Endothelial cell of umbilical vein (primary cell): ENCODE data around the gene SLC4A11. TPM values are rescaled to one million over a fixed set of nuclear protein-coding genes. Genes with fewer than 3 reads are reported as not detected.

Source experiments
- BruUV-seq: library from RNA; stranded (reverse); fragments of 400-500 nt; replicated peaks from 2 replicates; lab custom pipeline; 2021; lab: Mats Ljungman, UMichigan
- CTCF ChIA-PET: fragments of 300-600, 350-600 bp; sonication (Branson Sonifier 250); formaldehyde crosslinking; loops from one replicate; lab custom pipeline; 2021; ENCODE audit warnings: antibody characterized with exemption, inconsistent platforms; lab: Charles Lee
- POLR2A ChIA-PET: fragments of 300-600, 350-600 bp; sonication (Branson Sonifier 250); formaldehyde crosslinking; loops from one replicate; lab custom pipeline; 2021; ENCODE audit warnings: antibody characterized with exemption, inconsistent platforms; lab: Charles Lee
- DNase-seq: peaks from one replicate; pipeline ENCODE4 v3.0.0-alpha.2; 2011; ENCODE audit warnings: low read depth, low spot score
- FAIRE-seq: peaks from 2 replicates; lab custom pipeline; 2011; peaks lifted over from hg19 to GRCh38; lab: Jason Lieb, UNC
- H2AFZ ChIP-seq: 2 replicates; pipeline ENCODE4 v1.6.0; 2012; ENCODE audit warnings: low read depth, low read length, control low read depth, inconsistent platforms
- H3K27ac ChIP-seq: 2 replicates; pipeline ENCODE4 v1.5.1; 2011; ENCODE audit warnings: low read depth, mild to moderate bottlenecking, control low read depth, low read length, moderate library complexity; ENCODE audit not compliant: insufficient read depth
- H3K27me3 ChIP-seq, 2 experiments: 2 replicates each; pipeline versions ENCODE4 v1.6.0 to v1.6.1; 2011; ENCODE audit warnings: low read length in 2 of 2, mixed read lengths in 1 of 2; ENCODE audit not compliant: control insufficient read depth in 2 of 2, insufficient read depth in 2 of 2
- H3K36me3 ChIP-seq, 2 experiments: 2 replicates in 1 of 2; 3 replicates in 1 of 2; pipeline ENCODE4 v1.5.1; 2011; ENCODE audit warnings: low read length in 2 of 2, mild to moderate bottlenecking in 1 of 2, moderate library complexity in 1 of 2; ENCODE audit not compliant: control insufficient read depth in 2 of 2, insufficient read depth in 2 of 2; ENCODE audit errors: extremely low read depth in 1 of 2
- H3K4me1 ChIP-seq: 3 replicates; pipeline ENCODE4 v1.5.1; 2011; ENCODE audit warnings: mild to moderate bottlenecking, low read length; ENCODE audit not compliant: control insufficient read depth, insufficient read depth; ENCODE audit errors: extremely low read depth
- H3K4me2 ChIP-seq: 2 replicates; pipeline ENCODE4 v1.6.1; 2011; ENCODE audit warnings: low read length, control low read depth, mixed read lengths; ENCODE audit not compliant: insufficient read depth
- H3K4me3 ChIP-seq, 3 experiments: fragments of 200-600 bp in 1 of 3; sonication (generic), shearing (Covaris generic) in 1 of 3; replicated peaks in 1 of 3; 2 replicates each; pipeline ENCODE4 v1.5.1; 2011 to 2016; ENCODE audit warnings: control low read depth in 3 of 3, low read length in 3 of 3, mild to moderate bottlenecking in 2 of 3, inconsistent platforms in 1 of 3, low read depth in 1 of 3, moderate library complexity in 1 of 3; ENCODE audit not compliant: insufficient read depth in 1 of 3
- H3K79me2 ChIP-seq: 2 replicates; pipeline ENCODE4 v1.6.0; 2012; ENCODE audit warnings: low read length, inconsistent platforms; ENCODE audit not compliant: control insufficient read depth, insufficient read depth
- H3K9ac ChIP-seq: replicated peaks from 2 replicates; pipeline ENCODE3; 2011; ENCODE audit warnings: low read length, control low read depth; ENCODE audit not compliant: insufficient read depth; ENCODE audit errors: extremely low read depth
- H3K9me1 ChIP-seq: replicated peaks from 3 replicates; pipeline ENCODE4 v1.6.0; 2011; ENCODE audit warnings: mild to moderate bottlenecking, low read length; ENCODE audit not compliant: control insufficient read depth, insufficient read depth; ENCODE audit errors: extremely low read depth
- H3K9me3 ChIP-seq: replicated peaks from 2 replicates; pipeline ENCODE4 v1.5.1; 2012; ENCODE audit warnings: low read length, inconsistent platforms; ENCODE audit not compliant: control insufficient read depth, insufficient read depth
- H4K20me1 ChIP-seq: replicated peaks from 2 replicates; pipeline ENCODE3; 2011; ENCODE audit warnings: mild to moderate bottlenecking, low read length; ENCODE audit not compliant: control insufficient read depth, insufficient read depth; ENCODE audit errors: extremely low read depth
- EZH2 ChIP-seq: IDR thresholded peaks from 2 replicates; pipeline ENCODE4 v1.6.1; 2012; ENCODE audit warnings: borderline replicate concordance, low read depth, mild to moderate bottlenecking, moderate library complexity, low read length, inconsistent platforms; ENCODE audit not compliant: severe bottlenecking
- FOS ChIP-seq: IDR thresholded peaks from 2 replicates; pipeline ENCODE4 v1.6.1; 2011; ENCODE audit warnings: mild to moderate bottlenecking, low read length, moderate library complexity, borderline replicate concordance; ENCODE audit not compliant: insufficient read depth
- GATA2 ChIP-seq: IDR thresholded peaks from 2 replicates; pipeline ENCODE4 v1.7.0; 2011; ENCODE audit warnings: low read depth, mild to moderate bottlenecking, moderate library complexity, mixed read lengths, low read length; ENCODE audit not compliant: insufficient read length, insufficient read depth
- JUN ChIP-seq: IDR thresholded peaks from 2 replicates; pipeline ENCODE4 v1.6.1; 2011; ENCODE audit warnings: borderline replicate concordance, low read depth; ENCODE audit not compliant: insufficient read length, insufficient read depth
- MAX ChIP-seq: IDR thresholded peaks from 2 replicates; pipeline ENCODE4 v1.6.1; 2011; ENCODE audit not compliant: insufficient read depth, insufficient read length
- MYC ChIP-seq: IDR thresholded peaks from one replicate; pipeline ENCODE4 v1.6.1; 2011; ENCODE audit warnings: mild to moderate bottlenecking, low read depth, low read length
- POLR2A ChIP-seq: IDR thresholded peaks from 2 replicates; pipeline ENCODE4 v1.6.1; 2012; ENCODE audit warnings: low read depth, mild to moderate bottlenecking, control low read depth, low read length
- POLR2AphosphoS5 ChIP-seq: IDR thresholded peaks from 2 replicates; pipeline ENCODE4 v1.6.1; 2012; ENCODE audit warnings: low read depth, mild to moderate bottlenecking, control low read depth, low read length, moderate library complexity; ENCODE audit not compliant: insufficient read depth
- dilution Hi-C: fragments of 300-500 bp; cut with MboI; formaldehyde crosslinking; loops from one replicate; pipeline ENCODE4 v1.15.0; 2019; ENCODE audit warnings: low sequenced_read_pairs; ENCODE audit not compliant: extremely low pct_ligation_motif_present
- intact Hi-C: fragments of 100-400 bp; cut with micrococcal nuclease; formaldehyde crosslinking; loops from one replicate; pipeline ENCODE4 v1.10.0; 2022
- polyA plus RNA-seq, 4 experiments: library from polyadenylated mRNA; depleted of rRNA in 3 of 4; stranded (reverse) in 3 of 4; unstranded in 1 of 4; fragments of >200 nt; gene quantifications; 2 replicates each; pipeline versions ENCODE4 v1.2.1 to v1.2.3, GENCODE V29; 2011 to 2012; ENCODE audit warnings: missing spikeins in 1 of 4
- total RNA-seq: library from RNA; stranded (reverse); gene quantifications from 2 replicates; pipeline ENCODE4 v1.2.3, GENCODE V29; 2021
- TF ChIP-seq, protein P1 (sequence below), 2 donors: IDR thresholded peaks; 1 replicate in 1 of 2; 2 replicates in 1 of 2; pipeline ENCODE4 v1.5.1; 2011; ENCODE audit warnings: low read length in 2 of 2, mild to moderate bottlenecking in 2 of 2, moderate library complexity in 2 of 2, control low read depth in 1 of 2, inconsistent platforms in 1 of 2, low read depth in 1 of 2; ENCODE audit not compliant: insufficient read depth in 1 of 2; ENCODE audit errors: extremely low read depth in 1 of 2

SLC4A11 gene
- total and polyA plus RNA-seq, 2 donors (not counting 3 experiments of a cell fraction or from before 2014, with no cell fraction given): 5.7 to 10.2 TPM

DNA sequence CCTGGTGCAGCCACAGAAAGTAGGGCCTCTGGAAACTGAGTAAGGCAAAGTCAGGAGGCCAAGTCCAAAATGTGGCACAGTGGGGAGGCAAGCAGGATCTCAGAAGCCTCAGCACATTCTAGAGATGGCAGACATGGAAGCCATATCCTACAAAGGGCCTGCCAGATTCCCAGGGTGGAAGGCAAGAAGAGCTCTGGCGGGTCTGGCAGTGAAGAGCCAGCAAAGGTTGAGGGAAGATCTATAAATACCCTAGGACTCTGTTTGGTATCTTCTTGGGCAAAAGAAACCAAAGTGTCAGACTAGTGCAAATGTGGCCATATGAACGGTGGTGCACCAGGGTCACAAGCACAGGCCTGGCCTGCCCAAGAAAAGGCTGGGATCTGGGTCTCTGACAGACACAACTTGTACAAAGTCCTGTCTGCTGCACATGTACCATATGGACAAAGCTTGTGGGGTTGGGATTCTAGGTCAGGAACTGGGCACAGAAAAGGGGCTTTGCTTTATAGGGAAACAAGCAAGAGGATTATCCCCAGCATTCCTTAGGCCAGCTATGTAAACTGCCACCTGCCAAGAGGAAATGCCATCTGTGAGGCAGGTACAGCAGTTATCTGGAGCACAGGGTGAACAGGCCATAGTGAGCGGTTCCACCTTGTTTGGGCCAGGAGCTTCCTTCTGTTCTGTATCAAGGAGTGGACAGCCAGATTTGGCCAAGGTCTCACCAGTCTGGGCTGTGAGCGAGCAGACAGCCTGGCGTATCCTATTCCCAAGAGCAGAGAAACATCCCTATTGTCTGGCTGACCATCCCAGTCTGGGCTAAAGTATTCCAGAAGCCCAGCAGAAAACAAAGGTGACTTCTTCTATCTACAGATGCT is 36.3 kb upstream of the SLC4A11 start:
- H4K20me1 ChIP-seq: no peaks in the 10 kb centered on the region
- intact Hi-C loops: no loop called here
- no peaks in the 10 kb centered on the region for H3K27me3 ChIP-seq
- TF ChIP-seq JUN (no peak), EZH2 (no peak), POLR2AphosphoS5 (no peak), MAX (no peak), MYC (no peak), FOS (no peak), POLR2A (no peak), GATA2 (no peak)
- TF ChIP-seq, protein P1, sequence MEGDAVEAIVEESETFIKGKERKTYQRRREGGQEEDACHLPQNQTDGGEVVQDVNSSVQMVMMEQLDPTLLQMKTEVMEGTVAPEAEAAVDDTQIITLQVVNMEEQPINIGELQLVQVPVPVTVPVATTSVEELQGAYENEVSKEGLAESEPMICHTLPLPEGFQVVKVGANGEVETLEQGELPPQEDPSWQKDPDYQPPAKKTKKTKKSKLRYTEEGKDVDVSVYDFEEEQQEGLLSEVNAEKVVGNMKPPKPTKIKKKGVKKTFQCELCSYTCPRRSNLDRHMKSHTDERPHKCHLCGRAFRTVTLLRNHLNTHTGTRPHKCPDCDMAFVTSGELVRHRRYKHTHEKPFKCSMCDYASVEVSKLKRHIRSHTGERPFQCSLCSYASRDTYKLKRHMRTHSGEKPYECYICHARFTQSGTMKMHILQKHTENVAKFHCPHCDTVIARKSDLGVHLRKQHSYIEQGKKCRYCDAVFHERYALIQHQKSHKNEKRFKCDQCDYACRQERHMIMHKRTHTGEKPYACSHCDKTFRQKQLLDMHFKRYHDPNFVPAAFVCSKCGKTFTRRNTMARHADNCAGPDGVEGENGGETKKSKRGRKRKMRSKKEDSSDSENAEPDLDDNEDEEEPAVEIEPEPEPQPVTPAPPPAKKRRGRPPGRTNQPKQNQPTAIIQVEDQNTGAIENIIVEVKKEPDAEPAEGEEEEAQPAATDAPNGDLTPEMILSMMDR (IDR thresholded peaks at IDR 0.05; ENCODE audit: extremely low read depth in 1 of 2, insufficient read depth in 1 of 2, low read depth in 1 of 2, low read length in 2 of 2): no peak
- DNase-seq (no peak), FAIRE-seq (no peak)
- dilution Hi-C loops: no loop called here
- H3K27ac ChIP-seq: no peak overlapping the region
- H3K9me3 ChIP-seq: no peaks in the 10 kb centered on the region
- no peaks in the 10 kb centered on the region for H3K79me2 ChIP-seq
- H2AFZ ChIP-seq: no peak overlapping the region
- H3K36me3 ChIP-seq: peaks cover 2 to 35% of the 10 kb centered on the region in 2 experiments
- ChIA-PET CTCF (interaction anchor here (0.6 to 2.2 kb wide), 5 partner anchors 10 to 222 kb away, joined by 3 to 21 read pairs (median 13); no protein-coding TSS in a partner anchor), POLR2A (no interaction called here)
- H3K4me2 ChIP-seq: no peak overlapping the region
- no peak overlapping the region for H3K4me3 ChIP-seq
- H3K9ac ChIP-seq: no peak overlapping the region
- no peaks in the 10 kb centered on the region for H3K9me1 ChIP-seq
- H3K4me1 ChIP-seq: no peaks in the 10 kb centered on the region
- no TSS peak for BruUV-seq
